Measurements from ENCODE around the gene LSP1. TPM values are rescaled to one million over a fixed set of nuclear protein-coding genes. Genes with fewer than 3 reads are reported as not detected.

Gene LSP1
- total and polyA plus RNA-seq, 4 donors, result 5.0 to 7.7 (median 5.7) TPM

- 73% methylated on average over 18 of the region's 18 CpGs for WGBS
- Histone ChIP-seq H3K9me3 (ENCODE audit: control insufficient read depth in 4 of 4, low read length in 3 of 4) (no peaks in the 10 kb centered on the region), H3K9ac (ENCODE audit: low read depth in 1 of 2, low read length in 2 of 2) (no peak overlapping the region), H3K36me3 (ENCODE audit: control insufficient read depth in 4 of 4, insufficient read depth in 3 of 4, low read depth in 1 of 4, low read length in 3 of 4) (no peaks in the 10 kb centered on the region), H3K27ac (ENCODE audit: low read depth in 1 of 2, low read length in 2 of 2) (peak overlapping the region; percentile 42 to 60), H3K4me3 (ENCODE audit: low read depth in 1 of 3, low read length in 3 of 3) (peak overlapping the region in 1 of 3 donors; percentile 21), H3K27me3 (ENCODE audit: control insufficient read depth in 4 of 4, insufficient read depth in 4 of 4, low read length in 3 of 4) (peaks cover 0 to 3% (median 0%) of the 10 kb centered on the region in 4 donors), H3K4me1 (ENCODE audit: control insufficient read depth in 4 of 4, insufficient read depth in 4 of 4, low read length in 3 of 4) (peaks cover 0 to 12% (median 6%) of the 10 kb centered on the region in 4 donors)
- DNase-seq (ENCODE audit: low spot score), result no peak
- TF ChIP-seq RXRA (IDR thresholded peaks at IDR 0.05), result no peak
- TF ChIP-seq TAF1 (conservative IDR thresholded peaks at IDR 0.05), result no peak
- TF ChIP-seq ATF3 (IDR thresholded peaks at IDR 0.05), result no peak
- TF ChIP-seq EGR1 (IDR thresholded peaks at IDR 0.05; ENCODE audit: low read depth in 2 of 2), result no peak
- no peak for TF ChIP-seq NR2F2 (IDR thresholded peaks at IDR 0.05)
- no peak for TF ChIP-seq JUND (IDR thresholded peaks at IDR 0.05)
- TF ChIP-seq SP1 (IDR thresholded peaks at IDR 0.05), result no peak
- no peak for TF ChIP-seq RAD21 (IDR thresholded peaks at IDR 0.05)
- TF ChIP-seq GABPA (IDR thresholded peaks at IDR 0.05 in 1 of 2, conservative IDR thresholded peaks at IDR 0.05 in 1 of 2), result no peak
Observed at GRCh38 chr11:1864231-1864630, 11.3 kb downstream of the LSP1 start.

DNA sequence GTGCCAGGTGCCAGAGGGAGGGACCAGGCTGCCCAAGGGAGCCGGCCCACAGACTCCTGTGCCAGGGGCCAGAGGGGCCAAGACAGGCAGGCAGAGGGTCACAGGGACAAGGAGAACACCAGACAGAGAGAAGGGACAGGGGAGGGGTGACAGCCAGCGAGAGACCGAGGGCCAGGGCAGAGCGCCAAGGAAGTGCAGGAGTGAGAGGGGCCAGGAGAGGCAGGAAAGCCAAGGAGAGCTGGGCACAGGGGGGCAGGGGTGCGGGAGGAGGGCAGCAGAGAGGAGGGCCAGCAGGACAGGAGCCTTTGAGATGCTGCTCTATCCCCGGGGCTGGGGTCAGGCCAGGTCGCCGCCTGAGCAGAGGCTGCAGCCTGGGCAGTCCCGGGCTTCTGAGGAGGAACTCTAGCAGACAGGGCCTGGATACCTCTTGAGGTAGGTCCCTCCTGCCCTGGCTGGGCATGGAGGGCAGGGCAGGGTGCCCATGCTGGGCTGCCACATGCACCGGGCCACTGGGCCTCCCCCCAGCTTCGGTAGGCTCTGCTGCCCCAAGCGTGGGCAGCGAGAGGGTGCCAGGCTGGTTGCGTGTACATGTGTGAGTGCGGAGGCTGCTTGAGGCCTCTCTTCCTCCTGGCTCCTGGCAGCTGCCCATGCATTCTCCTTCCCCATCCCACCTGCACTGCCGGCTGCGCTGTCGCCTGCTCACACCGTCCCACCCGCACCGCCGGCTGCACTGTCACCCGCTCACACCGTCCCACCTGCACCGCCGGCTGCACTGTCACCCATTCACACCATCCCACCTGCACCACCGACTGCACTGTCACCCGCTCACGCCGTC, 12.2 kb downstream of the LSP1 start:
- peaks cover 0 to 12% (median 6%) of the 10 kb centered on the region in 4 donors for H3K4me1 ChIP-seq (ENCODE audit: control insufficient read depth in 4 of 4, insufficient read depth in 4 of 4, low read length in 3 of 4)

More for the DNA sequence above, 12.2 kb downstream of the LSP1 start:
- Histone ChIP-seq H3K9me3 (ENCODE audit: control insufficient read depth in 4 of 4, low read length in 3 of 4) (no peaks in the 10 kb centered on the region), H3K9ac (ENCODE audit: low read depth in 1 of 2, low read length in 2 of 2) (peak overlapping the region in 1 of 2 donors; percentile 13), H3K27ac (ENCODE audit: low read depth in 1 of 2, low read length in 2 of 2) (peak overlapping the region; percentile 25 to 60), H3K36me3 (ENCODE audit: control insufficient read depth in 4 of 4, insufficient read depth in 3 of 4, low read depth in 1 of 4, low read length in 3 of 4) (no peaks in the 10 kb centered on the region), H3K4me3 (ENCODE audit: low read depth in 1 of 3, low read length in 3 of 3) (no peak overlapping the region), H3K27me3 (ENCODE audit: control insufficient read depth in 4 of 4, insufficient read depth in 4 of 4, low read length in 3 of 4) (peaks cover 0 to 3% (median 0%) of the 10 kb centered on the region in 4 donors)
- no peak for DNase-seq (ENCODE audit: low spot score)
- TF ChIP-seq, protein P1, sequence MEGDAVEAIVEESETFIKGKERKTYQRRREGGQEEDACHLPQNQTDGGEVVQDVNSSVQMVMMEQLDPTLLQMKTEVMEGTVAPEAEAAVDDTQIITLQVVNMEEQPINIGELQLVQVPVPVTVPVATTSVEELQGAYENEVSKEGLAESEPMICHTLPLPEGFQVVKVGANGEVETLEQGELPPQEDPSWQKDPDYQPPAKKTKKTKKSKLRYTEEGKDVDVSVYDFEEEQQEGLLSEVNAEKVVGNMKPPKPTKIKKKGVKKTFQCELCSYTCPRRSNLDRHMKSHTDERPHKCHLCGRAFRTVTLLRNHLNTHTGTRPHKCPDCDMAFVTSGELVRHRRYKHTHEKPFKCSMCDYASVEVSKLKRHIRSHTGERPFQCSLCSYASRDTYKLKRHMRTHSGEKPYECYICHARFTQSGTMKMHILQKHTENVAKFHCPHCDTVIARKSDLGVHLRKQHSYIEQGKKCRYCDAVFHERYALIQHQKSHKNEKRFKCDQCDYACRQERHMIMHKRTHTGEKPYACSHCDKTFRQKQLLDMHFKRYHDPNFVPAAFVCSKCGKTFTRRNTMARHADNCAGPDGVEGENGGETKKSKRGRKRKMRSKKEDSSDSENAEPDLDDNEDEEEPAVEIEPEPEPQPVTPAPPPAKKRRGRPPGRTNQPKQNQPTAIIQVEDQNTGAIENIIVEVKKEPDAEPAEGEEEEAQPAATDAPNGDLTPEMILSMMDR (IDR thresholded peaks at IDR 0.05; ENCODE audit: low read depth, low read length, missing input control), result no peak
- TF ChIP-seq NR2F2 (IDR thresholded peaks at IDR 0.05) (no peak), HNF4G (IDR thresholded peaks at IDR 0.05) (no peak), EGR1 (IDR thresholded peaks at IDR 0.05; ENCODE audit: low read depth in 2 of 2) (no peak), GABPA (IDR thresholded peaks at IDR 0.05 in 1 of 2, conservative IDR thresholded peaks at IDR 0.05 in 1 of 2) (no peak), SP1 (IDR thresholded peaks at IDR 0.05) (no peak), FOXA1 (IDR thresholded peaks at IDR 0.05) (no peak), JUND (IDR thresholded peaks at IDR 0.05) (no peak), ATF3 (IDR thresholded peaks at IDR 0.05) (no peak), MAX (IDR thresholded peaks at IDR 0.05) (no peak), YY1 (IDR thresholded peaks at IDR 0.05) (no peak), TAF1 (conservative IDR thresholded peaks at IDR 0.05) (no peak), RAD21 (IDR thresholded peaks at IDR 0.05) (no peak), RXRA (IDR thresholded peaks at IDR 0.05) (no peak), FOXA2 (IDR thresholded peaks at IDR 0.05) (no peak), HNF4A (conservative IDR thresholded peaks at IDR 0.05) (no peak)
- TF ChIP-seq, protein P2, sequence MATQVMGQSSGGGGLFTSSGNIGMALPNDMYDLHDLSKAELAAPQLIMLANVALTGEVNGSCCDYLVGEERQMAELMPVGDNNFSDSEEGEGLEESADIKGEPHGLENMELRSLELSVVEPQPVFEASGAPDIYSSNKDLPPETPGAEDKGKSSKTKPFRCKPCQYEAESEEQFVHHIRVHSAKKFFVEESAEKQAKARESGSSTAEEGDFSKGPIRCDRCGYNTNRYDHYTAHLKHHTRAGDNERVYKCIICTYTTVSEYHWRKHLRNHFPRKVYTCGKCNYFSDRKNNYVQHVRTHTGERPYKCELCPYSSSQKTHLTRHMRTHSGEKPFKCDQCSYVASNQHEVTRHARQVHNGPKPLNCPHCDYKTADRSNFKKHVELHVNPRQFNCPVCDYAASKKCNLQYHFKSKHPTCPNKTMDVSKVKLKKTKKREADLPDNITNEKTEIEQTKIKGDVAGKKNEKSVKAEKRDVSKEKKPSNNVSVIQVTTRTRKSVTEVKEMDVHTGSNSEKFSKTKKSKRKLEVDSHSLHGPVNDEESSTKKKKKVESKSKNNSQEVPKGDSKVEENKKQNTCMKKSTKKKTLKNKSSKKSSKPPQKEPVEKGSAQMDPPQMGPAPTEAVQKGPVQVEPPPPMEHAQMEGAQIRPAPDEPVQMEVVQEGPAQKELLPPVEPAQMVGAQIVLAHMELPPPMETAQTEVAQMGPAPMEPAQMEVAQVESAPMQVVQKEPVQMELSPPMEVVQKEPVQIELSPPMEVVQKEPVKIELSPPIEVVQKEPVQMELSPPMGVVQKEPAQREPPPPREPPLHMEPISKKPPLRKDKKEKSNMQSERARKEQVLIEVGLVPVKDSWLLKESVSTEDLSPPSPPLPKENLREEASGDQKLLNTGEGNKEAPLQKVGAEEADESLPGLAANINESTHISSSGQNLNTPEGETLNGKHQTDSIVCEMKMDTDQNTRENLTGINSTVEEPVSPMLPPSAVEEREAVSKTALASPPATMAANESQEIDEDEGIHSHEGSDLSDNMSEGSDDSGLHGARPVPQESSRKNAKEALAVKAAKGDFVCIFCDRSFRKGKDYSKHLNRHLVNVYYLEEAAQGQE (IDR thresholded peaks at IDR 0.05), result no peak
- 86% methylated on average over 30 of the region's 30 CpGs for WGBS

Data from liver (tissue), 9 donors.